Measurements from ENCODE around the gene NAPB.

Gene NAPB

GRCh38 chr20:23403751-23404150, 17.5 kb downstream of the NAPB start:
- no peaks in the 10 kb centered on the region for H3K9me3 Mint-ChIP-seq
- H3K4me1 Mint-ChIP-seq (ENCODE audit: low read depth), result peaks cover 63% of the 10 kb centered on the region
- H3K27me3 Mint-ChIP-seq, result no peaks in the 10 kb centered on the region
- H3K4me3 Mint-ChIP-seq, result no peak overlapping the region
- H3K27ac Mint-ChIP-seq, result no peak overlapping the region
- peaks cover 33% of the 10 kb centered on the region for H3K36me3 Mint-ChIP-seq (ENCODE audit: low read depth)

- H3K27ac Mint-ChIP-seq, result no peak overlapping the region
- H3K4me3 Mint-ChIP-seq, result no peak overlapping the region
- peaks cover 33% of the 10 kb centered on the region for H3K36me3 Mint-ChIP-seq (ENCODE audit: low read depth)
- H3K27me3 Mint-ChIP-seq, result no peaks in the 10 kb centered on the region
- H3K9me3 Mint-ChIP-seq, result no peaks in the 10 kb centered on the region
- peaks cover 49% of the 10 kb centered on the region for H3K4me1 Mint-ChIP-seq (ENCODE audit: low read depth)
These were observed 20.2 kb downstream of the NAPB start for GRCh38 chr20:23401051-23401450.

GRCh38 chr20:23399568-23400241, 21.6 kb downstream of the NAPB start:
- no peaks in the 10 kb centered on the region for H3K9me3 Mint-ChIP-seq
- H3K27ac Mint-ChIP-seq, result peak overlapping the region; percentile 79
- H3K27me3 Mint-ChIP-seq, result no peaks in the 10 kb centered on the region
- H3K36me3 Mint-ChIP-seq (ENCODE audit: low read depth), result peaks cover 40% of the 10 kb centered on the region
- peaks cover 44% of the 10 kb centered on the region for H3K4me1 Mint-ChIP-seq (ENCODE audit: low read depth)
- H3K4me3 Mint-ChIP-seq, result peak overlapping the region; percentile 30

- Mint-ChIP-seq H3K9me3 (no peaks in the 10 kb centered on the region), H3K27ac (peak overlapping the region; percentile 85), H3K4me1 (ENCODE audit: low read depth) (peaks cover 44% of the 10 kb centered on the region), H3K27me3 (no peaks in the 10 kb centered on the region), H3K36me3 (ENCODE audit: low read depth) (peaks cover 55% of the 10 kb centered on the region), H3K4me3 (peak overlapping the region; percentile 28)
These were observed 23.3 kb downstream of the NAPB start for GRCh38 chr20:23397961-23398360.

- H3K27ac Mint-ChIP-seq, result no peak overlapping the region
- H3K4me3 Mint-ChIP-seq, result no peak overlapping the region
- H3K4me1 Mint-ChIP-seq (ENCODE audit: low read depth), result peaks cover 41% of the 10 kb centered on the region
- H3K36me3 Mint-ChIP-seq (ENCODE audit: low read depth), result peaks cover 53% of the 10 kb centered on the region
- no peaks in the 10 kb centered on the region for H3K9me3 Mint-ChIP-seq
- H3K27me3 Mint-ChIP-seq, result no peaks in the 10 kb centered on the region
These were observed 24.2 kb downstream of the NAPB start for GRCh38 chr20:23396950-23397627.

GRCh38 chr20:23393996-23394775, 27.1 kb downstream of the NAPB start:
- H3K36me3 Mint-ChIP-seq (ENCODE audit: low read depth), result peaks cover 59% of the 10 kb centered on the region
- no peaks in the 10 kb centered on the region for H3K9me3 Mint-ChIP-seq
- H3K4me3 Mint-ChIP-seq, result no peak overlapping the region
- H3K4me1 Mint-ChIP-seq (ENCODE audit: low read depth), result peaks cover 19% of the 10 kb centered on the region
- no peak overlapping the region for H3K27ac Mint-ChIP-seq
- no peaks in the 10 kb centered on the region for H3K27me3 Mint-ChIP-seq

- H3K27me3 Mint-ChIP-seq, result no peaks in the 10 kb centered on the region
- peaks cover 3% of the 10 kb centered on the region for H3K4me1 Mint-ChIP-seq (ENCODE audit: low read depth)
- H3K27ac Mint-ChIP-seq, result no peak overlapping the region
- no peak overlapping the region for H3K4me3 Mint-ChIP-seq
- peaks cover 72% of the 10 kb centered on the region for H3K36me3 Mint-ChIP-seq (ENCODE audit: low read depth)
- H3K9me3 Mint-ChIP-seq, result no peaks in the 10 kb centered on the region
These were observed 29.5 kb downstream of the NAPB start for GRCh38 chr20:23391707-23392310.

- H3K36me3 Mint-ChIP-seq (ENCODE audit: low read depth), result peaks cover 85% of the 10 kb centered on the region
- H3K27ac Mint-ChIP-seq, result no peak overlapping the region
- H3K9me3 Mint-ChIP-seq, result no peaks in the 10 kb centered on the region
- H3K27me3 Mint-ChIP-seq, result no peaks in the 10 kb centered on the region
- H3K4me1 Mint-ChIP-seq (ENCODE audit: low read depth), result peaks cover 3% of the 10 kb centered on the region
- no peak overlapping the region for H3K4me3 Mint-ChIP-seq
These were observed 31.1 kb downstream of the NAPB start for GRCh38 chr20:23390091-23390774.

- Mint-ChIP-seq H3K27ac (no peak overlapping the region), H3K4me1 (ENCODE audit: low read depth) (peaks cover 3% of the 10 kb centered on the region), H3K36me3 (ENCODE audit: low read depth) (peaks cover 86% of the 10 kb centered on the region), H3K27me3 (no peaks in the 10 kb centered on the region), H3K4me3 (no peak overlapping the region), H3K9me3 (peaks cover 3% of the 10 kb centered on the region)
These were observed 34.2 kb downstream of the NAPB start for GRCh38 chr20:23387118-23387443.

- Mint-ChIP-seq H3K27me3 (no peaks in the 10 kb centered on the region), H3K27ac (no peak overlapping the region), H3K4me1 (ENCODE audit: low read depth) (peaks cover 3% of the 10 kb centered on the region), H3K36me3 (ENCODE audit: low read depth) (peaks cover 86% of the 10 kb centered on the region), H3K9me3 (peaks cover 3% of the 10 kb centered on the region), H3K4me3 (no peak overlapping the region)
These were observed 34.8 kb downstream of the NAPB start for GRCh38 chr20:23386304-23387117.

- H3K4me3 Mint-ChIP-seq, result no peak overlapping the region
- no peak overlapping the region for H3K27ac Mint-ChIP-seq
- peaks cover 3% of the 10 kb centered on the region for H3K9me3 Mint-ChIP-seq
- H3K27me3 Mint-ChIP-seq, result no peaks in the 10 kb centered on the region
- H3K36me3 Mint-ChIP-seq (ENCODE audit: low read depth), result peaks cover 83% of the 10 kb centered on the region
- no peaks in the 10 kb centered on the region for H3K4me1 Mint-ChIP-seq (ENCODE audit: low read depth)
These were observed 39.4 kb downstream of the NAPB start for GRCh38 chr20:23381876-23382275.

GRCh38 chr20:23379772-23380171, 41.5 kb downstream of the NAPB start:
- Mint-ChIP-seq H3K27ac (no peak overlapping the region), H3K36me3 (ENCODE audit: low read depth) (peaks cover 84% of the 10 kb centered on the region), H3K4me3 (no peak overlapping the region), H3K9me3 (peaks cover 3% of the 10 kb centered on the region), H3K27me3 (no peaks in the 10 kb centered on the region), H3K4me1 (ENCODE audit: low read depth) (no peaks in the 10 kb centered on the region)

GRCh38 chr20:23375827-23376226, 45.5 kb downstream of the NAPB start:
- H3K27ac Mint-ChIP-seq, result peak overlapping the region; percentile 32
- peaks cover 74% of the 10 kb centered on the region for H3K36me3 Mint-ChIP-seq (ENCODE audit: low read depth)
- no peaks in the 10 kb centered on the region for H3K9me3 Mint-ChIP-seq
- no peak overlapping the region for H3K4me3 Mint-ChIP-seq
- H3K4me1 Mint-ChIP-seq (ENCODE audit: low read depth), result no peaks in the 10 kb centered on the region
- H3K27me3 Mint-ChIP-seq, result no peaks in the 10 kb centered on the region

- H3K4me1 Mint-ChIP-seq (ENCODE audit: low read depth), result no peaks in the 10 kb centered on the region
- no peak overlapping the region for H3K4me3 Mint-ChIP-seq
- peaks cover 76% of the 10 kb centered on the region for H3K36me3 Mint-ChIP-seq (ENCODE audit: low read depth)
- no peaks in the 10 kb centered on the region for H3K9me3 Mint-ChIP-seq
- no peak overlapping the region for H3K27ac Mint-ChIP-seq
- no peaks in the 10 kb centered on the region for H3K27me3 Mint-ChIP-seq
These were observed 46.8 kb downstream of the NAPB start for GRCh38 chr20:23374441-23374840.

All from stimulated activated naive CD8-positive, alpha-beta T cell treated with anti-CD3 and anti-CD28 coated beads, Interleukin-15, Interleukin-2, amounts not matched to agents 100 ng/mL and 50 ng/mL, for 24 hours (primary cell).